K562 (cell line): ENCODE results near the gene PLEKHM1.

Experiments
- BDP1 ChIP-seq: IDR thresholded peaks from 3 replicates; pipeline ENCODE4 v1.6.1; 2011; ENCODE audit not compliant: insufficient read length, insufficient read depth
- CBX8 ChIP-seq: fragments of 200-600 bp; sonication (generic); IDR thresholded peaks from 2 replicates; pipeline ENCODE4 v1.6.1; 2012; ENCODE audit warnings: borderline replicate concordance, mixed run types, low read depth, mild to moderate bottlenecking, moderate library complexity, mixed read lengths, low read length, control low read depth, inconsistent platforms; ENCODE audit not compliant: poor library complexity, severe bottlenecking; ENCODE audit errors: extremely low read depth
- ETV1 ChIP-seq: fragments of 450-650 bp; conservative IDR thresholded peaks from 2 replicates; pipeline ENCODE4 v1.6.1; 2016; ENCODE audit warnings: missing genetic modification characterization, control low read depth, low read depth, missing compliant biosample characterization
- GABPA ChIP-seq: fragments of 200-800 bp; sonication (Bioruptor generic); conservative IDR thresholded peaks from 2 replicates; pipeline ENCODE4 v1.6.1; 2016; ENCODE audit warnings: low read depth, missing genetic modification characterization, missing compliant biosample characterization
- TF ChIP-seq, protein P1 (sequence below), 3 experiments: IDR thresholded peaks in 2 of 3; conservative IDR thresholded peaks in 1 of 3; 2 replicates each; pipeline ENCODE4 v1.5.1; 2011 to 2012; ENCODE audit warnings: low read length in 3 of 3, mild to moderate bottlenecking in 3 of 3, control low read depth in 2 of 3, improper control_type of control experiment in 1 of 3, inconsistent platforms in 1 of 3, low read depth in 1 of 3, mixed read lengths in 1 of 3, moderate library complexity in 1 of 3; ENCODE audit not compliant: insufficient read depth in 2 of 3

DNA sequence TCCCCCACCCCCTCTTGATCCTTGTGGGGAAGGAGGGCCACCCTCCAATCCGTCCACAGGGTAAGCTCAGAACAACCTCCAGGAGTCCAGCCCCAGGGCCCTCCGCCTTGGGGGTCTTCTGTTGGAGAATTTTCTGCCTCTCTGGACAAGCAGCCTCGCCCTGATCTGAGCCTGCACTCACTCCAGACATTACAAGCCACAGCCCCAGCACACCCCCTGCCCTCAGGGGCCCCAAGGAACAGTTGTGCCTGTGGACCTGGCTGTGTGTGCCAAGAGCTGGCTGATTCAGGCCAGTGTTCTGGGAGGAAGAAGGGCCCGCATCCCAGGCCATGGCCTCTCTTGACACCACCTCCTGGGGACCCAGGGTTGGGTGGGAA is 57.4 kb downstream of the PLEKHM1 start:
- TF ChIP-seq, protein P1, sequence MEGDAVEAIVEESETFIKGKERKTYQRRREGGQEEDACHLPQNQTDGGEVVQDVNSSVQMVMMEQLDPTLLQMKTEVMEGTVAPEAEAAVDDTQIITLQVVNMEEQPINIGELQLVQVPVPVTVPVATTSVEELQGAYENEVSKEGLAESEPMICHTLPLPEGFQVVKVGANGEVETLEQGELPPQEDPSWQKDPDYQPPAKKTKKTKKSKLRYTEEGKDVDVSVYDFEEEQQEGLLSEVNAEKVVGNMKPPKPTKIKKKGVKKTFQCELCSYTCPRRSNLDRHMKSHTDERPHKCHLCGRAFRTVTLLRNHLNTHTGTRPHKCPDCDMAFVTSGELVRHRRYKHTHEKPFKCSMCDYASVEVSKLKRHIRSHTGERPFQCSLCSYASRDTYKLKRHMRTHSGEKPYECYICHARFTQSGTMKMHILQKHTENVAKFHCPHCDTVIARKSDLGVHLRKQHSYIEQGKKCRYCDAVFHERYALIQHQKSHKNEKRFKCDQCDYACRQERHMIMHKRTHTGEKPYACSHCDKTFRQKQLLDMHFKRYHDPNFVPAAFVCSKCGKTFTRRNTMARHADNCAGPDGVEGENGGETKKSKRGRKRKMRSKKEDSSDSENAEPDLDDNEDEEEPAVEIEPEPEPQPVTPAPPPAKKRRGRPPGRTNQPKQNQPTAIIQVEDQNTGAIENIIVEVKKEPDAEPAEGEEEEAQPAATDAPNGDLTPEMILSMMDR (IDR thresholded peaks at IDR 0.05 in 2 of 3, conservative IDR thresholded peaks at IDR 0.05 in 1 of 3; ENCODE audit: insufficient read depth in 2 of 3, low read depth in 1 of 3, low read length in 3 of 3): no peak
- no peak for TF ChIP-seq CBX8
- TF ChIP-seq GABPA (tag): no peak
- no peak for TF ChIP-seq BDP1
- TF ChIP-seq ETV1 (tag): no peak
